ENCODE measurements around the gene RLN3.
A peak's percentile ranks its signal among the peaks of the same experiment; 100 is the strongest.

Gene RLN3

DNA sequence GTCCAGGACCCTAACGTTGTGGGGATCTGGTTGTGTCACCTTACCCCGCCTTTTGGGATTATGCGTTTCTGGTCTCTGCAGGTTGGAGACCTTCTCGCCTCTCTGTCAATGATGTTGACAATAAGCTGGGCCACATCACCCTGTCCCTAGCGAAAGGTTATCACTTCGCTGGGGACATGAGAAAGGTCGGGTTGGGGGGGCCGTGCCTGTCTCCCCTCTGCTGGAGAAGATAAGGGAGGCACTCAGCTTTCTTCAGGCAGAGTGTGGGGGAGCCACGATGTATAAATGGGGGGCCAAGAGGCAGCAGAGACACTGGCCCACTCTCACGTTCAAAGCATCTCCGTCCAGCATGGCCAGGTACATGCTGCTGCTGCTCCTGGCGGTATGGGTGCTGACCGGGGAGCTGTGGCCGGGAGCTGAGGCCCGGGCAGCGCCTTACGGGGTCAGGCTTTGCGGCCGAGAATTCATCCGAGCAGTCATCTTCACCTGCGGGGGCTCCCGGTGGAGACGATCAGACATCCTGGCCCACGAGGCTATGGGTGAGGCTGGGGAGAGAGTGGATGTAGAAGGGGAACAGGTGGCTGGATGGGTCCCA, at the start of gene RLN3:
RLN3 (plus strand) TSS at position 293 of the 595 bp plus-strand sequence; CDS start at position 350, 57 bp downstream.
- DNase-seq (ENCODE audit: low read depth in 2 of 2), result no peak

DNA sequence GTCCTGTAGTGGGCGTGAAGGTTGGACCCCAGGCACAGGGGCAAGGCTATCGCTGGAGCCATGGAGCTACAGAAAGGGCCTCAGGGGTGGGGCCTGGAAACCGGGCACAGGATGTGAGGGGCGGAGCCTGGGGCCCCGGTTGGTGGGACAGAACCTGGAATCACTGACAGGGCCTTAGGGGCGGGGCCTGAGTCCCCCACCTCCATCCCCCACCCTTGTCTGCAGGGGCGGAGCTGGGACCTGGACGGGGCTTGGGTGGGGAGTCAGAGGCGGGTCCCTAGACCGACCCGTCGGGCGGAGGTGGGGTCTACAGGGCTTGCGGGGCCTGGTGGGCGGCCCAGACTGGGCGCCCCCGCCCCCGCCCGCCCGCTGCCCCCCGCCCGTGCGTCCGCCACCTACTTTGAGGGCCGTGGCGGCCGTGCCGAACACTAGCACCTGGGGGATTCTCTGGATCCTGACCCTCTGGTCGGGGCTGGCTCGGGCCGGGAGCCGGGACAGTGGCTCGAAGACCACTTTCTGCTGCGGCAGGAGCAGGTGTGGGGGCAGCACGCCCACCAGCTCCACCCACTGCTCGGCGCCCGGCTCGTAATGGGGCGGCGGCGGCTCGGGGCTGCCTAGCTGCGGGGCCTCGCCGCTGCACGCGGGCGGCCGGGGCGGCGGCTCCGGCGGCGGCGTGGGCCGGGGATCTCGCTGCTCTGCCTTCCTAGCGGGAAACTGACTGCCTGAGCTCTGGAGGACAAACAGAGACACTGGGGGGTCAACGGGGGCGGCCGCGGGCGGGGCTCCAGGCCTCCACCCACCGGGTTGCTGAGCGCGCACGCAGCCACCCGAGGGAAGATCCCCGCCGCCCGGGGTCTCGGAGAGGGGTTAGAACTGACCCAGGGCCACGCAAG, 49.4 kb upstream of the RLN3 start:
- peak in 1 of 2 donors; percentile 39 for DNase-seq (ENCODE audit: low read depth in 2 of 2)

- DNase-seq (ENCODE audit: low read depth in 2 of 2), result no peak
Measured at GRCh38 chr19:13979244-13979615, 48.7 kb upstream of the RLN3 start.

GRCh38 chr19:13979686-13980085, 48.3 kb upstream of the RLN3 start:
- DNase-seq (ENCODE audit: low read depth in 2 of 2), result no peak

GRCh38 chr19:13980340-13980739, 47.6 kb upstream of the RLN3 start:
- no peak for DNase-seq (ENCODE audit: low read depth in 2 of 2)

- DNase-seq (ENCODE audit: low read depth in 2 of 2), result no peak
Measured at GRCh38 chr19:13981021-13981420, 46.9 kb upstream of the RLN3 start.

- DNase-seq (ENCODE audit: low read depth in 2 of 2), result no peak
Measured at GRCh38 chr19:13981467-13981866, 46.5 kb upstream of the RLN3 start.

GRCh38 chr19:13981988-13982501, 45.9 kb upstream of the RLN3 start:
- DNase-seq (ENCODE audit: low read depth in 2 of 2), result no peak

DNA sequence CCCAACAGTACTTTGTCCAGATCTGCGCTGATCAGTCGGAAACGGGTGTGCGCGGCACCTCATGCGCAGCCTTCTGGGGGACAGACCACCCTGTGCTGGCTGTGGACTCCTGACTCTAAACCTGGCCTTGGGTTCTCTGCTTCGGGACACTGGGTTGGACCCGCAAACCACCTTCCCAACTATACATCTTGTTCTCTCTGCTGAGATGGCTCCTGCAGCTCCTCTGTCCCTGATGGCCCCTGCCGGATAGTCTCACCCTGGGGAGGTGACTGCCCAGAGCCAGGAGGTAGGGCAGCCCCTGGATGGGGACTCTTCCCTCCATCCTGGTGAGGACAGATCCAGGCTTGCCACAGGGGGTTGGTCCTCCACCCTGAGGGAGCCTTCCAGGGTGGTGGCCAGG, 45.2 kb upstream of the RLN3 start:
- no peak for DNase-seq (ENCODE audit: low read depth in 2 of 2)

DNA sequence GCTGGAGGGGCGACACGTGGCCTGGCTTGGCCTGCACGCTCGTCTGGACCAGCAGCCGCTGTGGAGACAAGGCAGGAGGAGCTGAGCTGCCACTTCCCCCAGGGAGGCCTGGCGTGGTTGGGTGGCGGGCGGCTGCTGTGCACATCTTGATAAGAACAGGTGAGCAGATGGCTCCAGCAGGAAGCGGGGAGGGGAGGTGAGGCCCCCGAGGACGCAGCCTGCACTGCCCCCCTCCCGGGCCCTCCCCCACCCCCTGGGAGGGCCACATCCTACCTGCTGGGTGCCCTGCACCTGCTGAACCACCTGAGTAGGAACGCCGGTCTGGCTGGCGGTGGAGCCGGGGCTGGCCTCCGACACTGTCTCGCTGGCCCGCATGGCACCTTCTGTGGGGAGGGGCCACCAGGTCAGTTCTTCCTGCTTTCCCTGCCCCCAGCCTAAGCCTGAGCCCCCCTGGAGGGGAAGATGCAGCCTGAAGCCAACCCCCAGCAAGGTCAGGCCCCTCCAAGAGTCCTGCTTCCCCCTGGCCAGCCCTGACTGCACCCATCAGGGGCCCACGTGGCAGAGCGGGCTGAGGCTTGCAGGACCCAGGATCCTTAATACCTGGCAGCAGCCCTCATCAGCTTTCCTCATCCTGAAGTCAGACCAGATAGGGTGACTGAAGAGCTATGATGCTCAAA, 44.6 kb upstream of the RLN3 start:
- DNase-seq (ENCODE audit: low read depth in 2 of 2), result no peak

- DNase-seq (ENCODE audit: low read depth in 2 of 2), result no peak
Measured at GRCh38 chr19:13984186-13984585, 43.8 kb upstream of the RLN3 start.

GRCh38 chr19:13984875-13985741, 42.8 kb upstream of the RLN3 start:
- DNase-seq (ENCODE audit: low read depth in 2 of 2), result no peak

- no peak for DNase-seq (ENCODE audit: low read depth in 2 of 2)
Measured at GRCh38 chr19:13985771-13986347, 42.1 kb upstream of the RLN3 start.

- DNase-seq (ENCODE audit: low read depth in 2 of 2), result peak; percentile 97 to 99
Measured at GRCh38 chr19:13986348-13986904, 41.5 kb upstream of the RLN3 start.

DNA sequence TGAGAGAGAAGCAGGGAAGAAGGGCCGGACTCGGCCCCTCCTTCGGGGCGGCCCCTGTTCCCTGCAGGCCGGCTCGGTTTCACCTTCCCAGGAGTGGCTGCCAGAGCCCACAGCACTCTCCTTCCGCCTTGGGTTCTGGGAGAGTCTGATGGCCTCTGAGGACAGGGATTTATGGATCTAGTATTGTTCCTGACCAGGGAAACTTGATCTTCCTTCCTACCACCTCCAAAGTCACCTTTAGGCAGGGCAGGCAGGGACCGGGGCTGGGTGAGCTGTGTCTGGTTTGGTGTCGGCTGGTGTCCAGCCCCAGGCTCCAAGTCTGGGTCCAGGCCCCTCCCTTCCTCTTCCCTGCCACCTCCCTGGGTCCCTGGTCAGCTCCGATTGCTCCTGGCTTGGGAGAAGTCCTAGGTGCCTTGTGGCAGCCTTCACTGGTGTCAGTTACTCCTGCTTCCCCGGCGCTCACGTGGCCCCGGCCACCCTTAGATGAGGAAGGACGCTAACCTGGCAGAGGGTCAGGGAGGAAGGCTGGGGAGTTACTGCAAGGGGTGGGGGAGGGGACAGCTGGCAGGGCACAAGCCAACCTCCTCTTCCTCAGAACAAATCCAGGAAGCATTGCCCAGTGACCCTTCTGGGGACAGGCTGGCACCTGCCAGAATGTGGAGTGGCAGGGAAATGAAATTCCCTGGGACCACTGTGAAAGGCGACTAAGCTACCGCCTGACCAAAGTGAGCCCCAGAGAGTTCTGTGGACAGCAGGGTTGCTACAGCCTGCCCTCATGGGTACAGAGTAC, 40.7 kb upstream of the RLN3 start:
- DNase-seq (ENCODE audit: low read depth in 2 of 2), result no peak

GRCh38 chr19:13989487-13989886, 38.5 kb upstream of the RLN3 start:
- DNase-seq (ENCODE audit: low read depth in 2 of 2), result no peak

DNA sequence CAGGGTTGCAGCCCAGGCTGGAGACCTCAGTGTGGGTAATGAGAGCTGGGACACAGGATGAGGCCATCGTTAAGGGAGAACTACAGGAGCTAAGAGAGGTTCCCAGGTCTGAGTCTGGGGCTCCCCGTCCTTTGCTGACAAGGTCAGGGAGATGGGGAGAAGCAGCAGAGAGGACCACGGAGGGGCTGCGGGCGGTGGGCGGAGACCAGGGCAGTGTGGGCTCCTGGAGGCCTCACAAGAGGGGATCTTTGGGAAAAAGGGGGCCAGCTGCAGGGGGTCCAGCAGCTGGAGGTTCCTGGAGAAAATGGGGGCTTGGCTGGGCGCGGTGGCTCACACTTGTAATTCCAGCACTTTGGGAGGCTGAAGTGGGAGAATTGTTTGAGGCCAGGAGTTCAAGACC, 37.9 kb upstream of the RLN3 start:
- DNase-seq (ENCODE audit: low read depth in 2 of 2), result no peak

DNA sequence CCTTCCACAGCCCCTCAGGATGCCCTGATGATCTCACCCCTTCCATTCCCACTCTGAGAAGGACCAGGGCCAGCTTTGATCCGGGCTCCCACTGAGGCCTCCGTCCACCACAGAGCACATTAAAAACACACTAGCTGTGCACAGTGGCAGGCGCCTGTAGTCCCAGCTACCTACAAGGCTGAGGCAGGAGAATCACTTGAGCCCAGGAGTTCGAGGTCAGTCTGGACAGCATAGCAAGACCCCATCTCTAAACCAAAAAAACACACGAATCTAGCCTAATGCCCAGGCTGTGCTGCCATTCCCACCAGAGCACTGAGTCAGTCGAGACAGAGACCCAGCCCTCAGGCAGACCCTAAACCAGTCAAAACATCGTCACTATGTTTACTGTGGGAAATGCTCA, 35.9 kb upstream of the RLN3 start:
- no peak for DNase-seq (ENCODE audit: low read depth in 2 of 2)

- no peak for DNase-seq (ENCODE audit: low read depth in 2 of 2)
Measured at GRCh38 chr19:13993590-13994300, 34.2 kb upstream of the RLN3 start.
